GM18508 (cell line): ENCODE data around the gene PRKCE.

Source experiments
- ATAC-seq: cut with Tn5 transposase; IDR thresholded peaks from one replicate; pipeline ENCODE4 v1.9.1; 2021; ENCODE audit warnings: moderate number of reproducible peaks; ENCODE audit not compliant: insufficient read depth, unreplicated experiment

The PRKCE gene

DNA sequence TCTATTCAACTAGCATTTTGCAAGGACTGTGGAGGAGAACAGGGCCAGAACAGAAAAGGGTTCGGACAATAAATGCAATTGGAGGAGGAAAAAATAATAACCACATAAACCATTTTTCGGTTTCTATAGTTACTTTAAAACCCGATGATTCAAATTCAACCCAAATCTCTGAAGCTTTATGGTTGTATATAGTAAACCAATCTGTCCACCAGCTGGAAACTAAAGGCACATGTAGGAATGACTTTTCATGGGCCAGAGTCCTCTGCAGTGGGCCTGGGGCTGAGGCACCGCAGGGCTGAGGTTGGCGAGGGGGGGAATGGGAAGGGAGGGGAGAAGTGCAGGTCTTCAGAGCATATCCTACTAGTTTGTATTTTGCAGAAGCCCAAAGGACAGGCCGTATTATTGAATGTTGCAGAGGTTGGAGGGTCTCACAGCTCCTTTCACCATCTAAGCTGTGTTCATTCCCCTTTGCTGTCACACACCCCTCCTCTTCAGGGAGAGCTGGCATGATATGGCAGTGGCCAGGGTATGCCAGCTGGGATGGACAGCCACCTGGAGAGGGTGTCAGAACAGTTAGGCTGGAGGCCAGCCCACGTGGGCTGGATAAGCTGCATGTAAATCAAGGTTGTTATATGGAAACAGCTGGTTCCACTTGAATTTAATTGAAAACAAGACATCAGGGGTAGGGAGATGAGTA, 267.1 kb downstream of the PRKCE start:
- no peak for ATAC-seq

DNA sequence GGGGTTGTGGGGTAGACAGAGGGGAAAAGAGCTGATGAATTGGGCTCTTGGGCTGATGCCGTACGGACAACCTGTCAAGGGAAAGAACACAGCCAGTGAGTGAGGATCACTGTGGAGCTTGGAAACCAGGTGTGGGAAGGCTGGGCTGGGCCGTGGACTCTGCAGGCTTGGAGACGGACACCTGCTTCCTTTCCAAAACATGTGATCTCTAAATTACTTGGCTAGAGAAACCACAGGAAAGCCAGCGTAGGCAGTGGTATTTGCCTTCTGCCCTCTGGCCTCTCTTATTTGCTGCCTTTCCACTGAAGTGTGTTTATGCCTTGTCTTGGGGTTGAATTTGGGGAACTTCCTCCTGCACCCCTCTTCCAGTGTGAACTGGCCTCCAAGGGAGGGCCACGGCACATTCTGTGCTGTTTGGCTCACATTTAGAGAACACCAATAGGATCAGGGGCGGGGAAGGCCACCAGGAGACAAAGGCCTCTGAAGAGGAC, 267.7 kb downstream of the PRKCE start:
- no peak for ATAC-seq

DNA sequence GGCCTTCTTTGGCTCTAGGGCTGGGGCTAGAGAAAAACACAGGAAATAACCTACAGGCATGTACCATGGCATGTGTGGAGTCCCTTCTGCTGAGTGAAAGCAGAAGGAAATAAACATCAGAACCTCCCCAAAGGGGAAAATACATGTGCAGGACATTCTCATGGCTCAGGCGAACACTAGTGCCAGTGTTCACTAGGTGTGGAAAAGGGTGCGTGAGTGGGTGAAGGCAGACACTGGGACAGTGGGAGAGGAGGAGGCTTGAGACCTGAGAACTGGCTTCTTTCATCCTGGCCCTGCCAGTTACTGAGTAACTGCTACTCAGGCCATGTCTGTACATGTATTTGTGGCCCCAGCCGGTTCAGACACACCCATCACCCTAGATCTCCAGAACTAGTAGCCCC, 268.2 kb downstream of the PRKCE start:
- ATAC-seq = no peak

DNA sequence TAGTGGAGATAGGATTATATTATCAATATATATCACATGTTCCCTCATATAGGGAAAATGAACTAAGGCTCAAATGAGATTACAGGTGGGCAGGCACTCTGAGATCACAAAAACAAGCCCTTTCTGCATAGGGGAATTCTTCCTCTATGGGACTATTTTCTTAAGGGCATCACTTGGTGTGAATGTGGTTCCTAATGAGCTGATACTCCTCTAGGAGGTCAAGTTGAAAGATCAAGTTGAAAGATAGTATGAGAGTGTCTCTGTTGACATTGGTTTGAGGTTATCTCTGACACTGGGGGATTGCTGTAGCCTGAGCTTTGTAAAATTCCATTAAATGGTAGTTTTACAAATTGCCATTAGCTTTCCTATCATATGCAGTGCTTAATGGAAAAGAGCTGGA, 270.4 kb downstream of the PRKCE start:
- ATAC-seq = no peak

DNA sequence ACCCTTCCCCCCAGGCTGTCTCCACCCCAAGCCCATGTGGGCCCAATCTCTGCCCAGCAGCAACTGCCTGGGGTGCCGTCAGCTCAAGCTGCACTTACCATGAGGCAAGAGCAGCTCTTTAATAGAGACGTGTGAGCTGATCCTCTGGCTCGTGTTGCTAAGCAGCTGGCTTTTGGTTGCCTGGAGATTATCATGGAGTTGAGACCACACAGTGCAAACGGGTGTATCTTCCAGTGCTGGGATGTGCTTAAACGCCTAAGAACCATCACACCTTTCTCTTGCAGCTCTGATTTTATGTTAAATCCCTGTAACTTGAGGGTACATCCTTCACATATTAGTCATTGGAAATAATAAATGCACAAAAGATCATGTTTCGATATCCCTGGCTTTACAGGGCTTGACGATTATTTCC, 271.1 kb downstream of the PRKCE start:
- ATAC-seq = no peak

DNA sequence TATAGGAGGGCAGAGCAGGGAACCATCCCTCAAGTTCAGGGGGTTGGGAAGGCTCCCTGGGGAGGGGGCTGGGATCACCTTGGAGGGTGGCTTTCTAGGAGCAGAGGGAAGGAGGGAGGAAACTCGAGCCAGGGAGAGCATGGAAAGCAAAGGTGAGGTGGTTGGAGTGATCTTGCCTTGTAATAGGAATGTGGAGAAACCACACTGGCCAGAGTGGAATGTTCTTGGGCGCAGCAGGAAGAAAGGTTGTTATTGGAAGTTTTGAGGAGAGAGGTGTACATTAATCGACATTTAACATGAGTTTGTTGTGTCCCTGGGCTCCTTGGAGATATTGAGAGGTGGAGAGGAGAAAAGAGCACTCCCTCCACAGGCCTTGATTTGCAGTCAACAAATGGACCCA, 272.2 kb downstream of the PRKCE start:
- ATAC-seq = no peak

DNA sequence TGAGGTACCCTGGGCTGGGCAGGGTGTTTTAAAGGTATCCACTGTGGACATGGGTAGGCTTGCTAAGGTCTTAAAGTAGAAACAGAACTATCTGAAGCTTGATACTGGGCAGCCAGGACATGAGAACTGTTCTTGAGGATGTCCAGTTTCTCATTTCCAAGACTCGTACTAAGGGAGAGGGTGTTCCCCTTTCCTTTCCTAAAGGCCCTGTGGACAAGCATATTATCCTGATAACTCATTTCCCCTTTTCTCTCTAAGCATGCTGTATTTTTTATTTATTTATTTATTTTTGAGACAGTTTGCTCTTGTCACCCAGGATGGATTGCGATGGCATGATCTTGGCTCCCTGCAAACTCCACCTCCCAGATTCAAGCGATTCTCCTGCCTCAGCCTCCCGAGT, 273.6 kb downstream of the PRKCE start:
- ATAC-seq = no peak

DNA sequence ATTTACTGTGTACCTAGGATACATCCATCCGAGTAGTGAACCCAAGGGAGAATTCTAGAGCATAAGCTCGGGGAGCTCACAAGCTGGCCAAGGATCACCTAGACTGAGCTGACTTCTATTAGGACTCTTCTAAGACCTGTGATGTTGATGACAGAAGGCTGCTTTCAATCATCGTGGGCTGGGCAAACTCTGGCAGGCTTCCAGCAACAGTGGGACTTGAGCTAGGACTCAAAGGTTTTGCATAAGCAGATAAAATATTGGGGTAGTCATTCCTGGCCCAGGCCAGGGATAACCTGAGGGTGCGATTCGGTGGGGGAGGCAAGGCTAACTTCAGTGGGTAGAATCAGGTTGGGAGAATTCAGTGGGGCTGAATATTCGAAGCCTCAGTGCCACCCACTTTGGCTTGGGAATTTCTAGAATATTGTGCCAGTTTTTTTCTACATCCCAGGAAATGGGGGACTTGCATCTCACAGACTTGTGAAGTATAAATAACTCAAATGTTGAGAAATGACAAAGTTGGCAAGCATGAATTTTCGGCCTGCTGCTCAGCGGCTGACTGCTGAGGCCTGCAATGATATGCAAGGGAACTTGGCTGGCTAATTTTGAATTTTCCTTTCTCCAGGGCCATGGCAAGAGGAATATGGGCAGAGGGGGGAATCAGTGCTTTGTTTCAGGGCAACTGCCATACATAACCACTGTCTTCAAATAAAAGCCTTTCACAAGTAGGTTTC, 274.3 kb downstream of the PRKCE start:
- no peak for ATAC-seq

DNA sequence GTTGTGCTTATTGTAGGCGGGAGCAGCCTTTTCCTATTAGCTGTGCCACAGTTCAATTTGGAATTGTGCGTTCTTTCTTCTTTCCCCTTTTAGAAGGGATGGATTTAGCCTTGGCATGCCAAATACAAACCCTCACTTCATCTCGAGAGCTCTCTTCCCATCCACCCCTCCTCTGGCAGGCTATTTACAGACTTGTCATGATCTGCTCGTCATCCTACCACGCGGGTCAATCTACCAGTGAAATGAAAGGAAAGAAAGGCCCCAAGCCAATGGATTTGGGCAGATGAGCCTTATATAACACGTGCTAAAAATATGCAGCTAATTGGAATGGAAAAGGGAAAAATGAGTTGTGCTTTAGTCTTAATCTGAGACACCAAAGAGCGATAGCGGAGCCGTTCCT, 277.5 kb downstream of the PRKCE start:
- no peak for ATAC-seq

DNA sequence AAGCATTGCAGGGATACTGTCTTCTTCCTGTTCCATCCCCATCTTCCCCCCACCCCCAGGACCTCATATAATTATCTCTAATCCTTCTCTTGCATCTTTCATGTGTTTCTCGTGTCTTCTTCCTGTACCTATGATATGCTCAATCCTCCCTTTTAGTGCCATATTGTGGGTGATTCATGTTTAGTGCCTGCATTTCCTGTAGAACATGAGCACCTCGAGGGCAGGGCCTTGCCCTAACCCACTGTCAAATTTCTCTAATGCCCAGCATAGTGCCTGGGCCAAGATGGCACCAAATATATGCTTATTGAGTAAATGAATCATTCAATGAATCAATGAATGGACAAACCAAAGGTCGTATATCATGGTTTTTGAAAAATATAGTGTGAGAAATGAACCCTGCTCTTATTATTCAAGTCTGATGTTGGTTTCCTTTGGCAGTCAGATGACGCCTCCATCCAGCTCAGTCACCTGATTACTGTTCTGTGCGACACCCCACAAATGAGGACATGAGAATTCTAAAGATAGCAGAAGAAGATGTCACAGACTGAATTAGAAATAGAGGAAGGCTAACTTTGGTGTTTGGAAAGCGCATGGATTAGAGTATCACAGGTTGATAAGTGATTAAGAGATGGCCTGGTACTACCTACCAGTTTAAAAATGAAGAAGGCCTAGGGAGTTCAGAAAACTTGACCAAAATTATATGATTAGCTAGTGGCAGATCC, 278.4 kb downstream of the PRKCE start:
- no peak for ATAC-seq

DNA sequence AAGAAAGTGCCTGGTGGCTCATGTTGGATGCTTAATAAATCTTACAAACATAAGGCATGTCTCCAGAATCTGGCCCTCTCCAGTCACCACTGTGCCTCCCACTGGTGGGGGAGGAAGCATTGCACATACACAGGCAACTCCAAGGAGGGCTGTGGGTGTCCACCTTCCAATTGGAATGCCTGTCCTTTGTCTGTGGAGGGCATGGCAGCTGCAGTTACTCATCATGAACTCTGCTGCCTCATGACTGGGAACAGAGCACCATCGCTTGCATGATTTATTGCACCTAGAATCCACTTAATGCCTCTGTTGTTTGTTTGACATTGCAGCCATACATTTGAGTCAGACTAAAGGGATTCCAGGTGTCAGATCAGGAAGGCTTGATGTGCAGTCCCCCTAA, 278.9 kb downstream of the PRKCE start:
- ATAC-seq = no peak

DNA sequence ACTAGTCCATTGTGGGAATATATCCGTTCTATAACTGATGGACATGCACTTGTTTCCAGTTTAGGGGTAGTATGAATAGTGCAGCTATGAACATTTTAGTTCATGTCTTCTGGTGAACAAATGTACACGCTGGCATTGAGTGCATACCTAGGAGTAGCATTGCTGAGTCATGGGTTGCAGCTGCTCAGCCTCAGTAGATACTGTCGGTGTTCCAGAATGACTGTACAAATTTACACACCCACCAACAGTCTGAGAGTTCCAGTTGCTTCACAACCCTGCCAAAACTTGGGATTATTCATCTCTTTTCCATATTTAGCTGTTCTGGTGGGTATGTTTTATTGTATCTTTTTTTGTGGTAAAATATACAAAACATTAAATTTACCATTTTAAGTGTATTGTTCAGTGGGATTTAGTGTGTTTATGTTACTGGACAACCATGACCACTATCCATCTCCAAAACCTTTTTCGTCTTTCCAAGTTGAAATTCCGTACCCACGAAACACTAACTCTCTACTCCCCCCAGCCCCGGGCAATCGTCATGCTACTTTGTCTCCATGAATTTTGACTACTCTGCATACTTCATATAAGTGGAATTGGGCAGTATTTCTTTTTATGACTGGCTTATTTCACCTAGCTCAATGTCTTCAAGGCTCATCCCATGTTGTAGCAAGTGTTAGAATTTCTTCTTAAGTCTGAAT, 281.0 kb downstream of the PRKCE start:
- no peak for ATAC-seq

DNA sequence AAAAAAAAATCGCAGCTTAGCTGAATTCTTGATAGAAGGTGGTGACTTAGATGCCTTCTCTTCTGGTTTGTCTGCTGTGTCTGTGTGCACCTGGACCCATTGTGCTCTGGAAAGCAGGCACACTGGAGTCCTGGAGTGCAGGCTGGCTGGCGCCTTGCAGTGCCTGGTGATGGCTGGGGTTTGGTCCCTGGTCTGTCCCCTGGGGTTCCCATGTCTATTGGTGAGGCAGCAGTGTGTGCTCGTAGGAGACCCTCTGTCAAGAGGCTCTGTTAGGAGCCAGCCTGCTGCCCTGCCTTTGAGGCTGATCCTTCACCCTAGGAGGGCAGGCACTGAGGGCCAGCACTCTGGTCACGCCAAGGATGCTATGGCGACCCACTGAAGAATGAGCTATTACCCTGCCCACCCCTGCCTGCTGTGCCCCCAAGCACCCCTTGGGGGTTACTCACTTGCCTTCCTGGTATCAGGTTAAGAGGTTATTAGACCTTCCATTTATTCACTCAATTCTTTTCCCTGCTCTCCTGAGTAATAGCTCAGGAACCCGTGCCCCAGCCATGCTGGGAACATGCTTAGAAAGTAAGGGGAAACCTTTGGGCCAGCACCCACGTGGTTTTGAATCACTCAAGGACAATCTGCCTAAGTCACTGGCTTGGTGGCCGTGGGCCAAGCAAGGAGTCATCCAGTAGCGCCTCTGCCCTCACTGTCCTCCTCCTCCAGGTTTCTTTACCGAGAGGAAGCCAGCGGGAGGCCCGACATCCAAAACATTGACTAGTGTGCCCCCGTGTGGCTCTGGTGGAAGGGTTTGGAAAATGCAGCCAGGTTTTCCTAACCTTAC, 284.5 kb downstream of the PRKCE start:
- no peak for ATAC-seq

DNA sequence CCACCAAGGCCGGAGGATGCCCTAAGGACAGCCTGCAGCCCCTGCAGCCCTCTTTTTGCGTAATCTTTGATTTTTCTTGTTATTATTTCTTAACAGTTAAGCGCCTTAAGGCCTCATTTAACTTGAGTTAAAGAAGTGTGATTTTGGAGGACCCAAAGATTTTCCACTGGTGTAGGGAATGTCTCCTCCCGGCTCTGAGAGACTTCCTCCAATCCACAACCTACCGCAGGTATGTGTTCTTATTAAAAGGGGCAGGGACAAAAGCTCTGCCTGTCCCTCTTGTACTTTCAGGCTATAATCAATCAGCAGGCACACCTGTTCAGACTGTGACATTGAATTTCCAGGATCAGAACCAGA, 285.1 kb downstream of the PRKCE start:
- ATAC-seq = no peak

DNA sequence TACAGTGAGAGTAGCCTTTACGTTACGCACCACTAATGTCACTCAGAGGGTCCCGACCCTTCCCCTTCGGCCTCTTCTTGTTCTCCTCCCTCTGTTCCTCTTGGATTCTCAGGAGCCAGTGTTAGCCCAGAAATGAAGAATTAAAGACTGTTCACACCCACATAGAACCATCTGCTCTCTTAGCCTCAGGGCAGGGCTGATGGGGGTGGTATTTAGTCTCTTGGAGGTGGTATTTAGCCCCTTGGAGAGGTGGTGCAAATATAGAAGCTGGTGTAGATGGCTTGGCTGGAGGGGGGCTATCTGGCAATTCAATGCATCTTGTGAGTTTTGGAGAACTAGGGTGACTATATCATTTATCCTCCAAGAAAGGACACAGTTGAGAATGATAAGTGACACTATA, 286.5 kb downstream of the PRKCE start:
- no peak for ATAC-seq

DNA sequence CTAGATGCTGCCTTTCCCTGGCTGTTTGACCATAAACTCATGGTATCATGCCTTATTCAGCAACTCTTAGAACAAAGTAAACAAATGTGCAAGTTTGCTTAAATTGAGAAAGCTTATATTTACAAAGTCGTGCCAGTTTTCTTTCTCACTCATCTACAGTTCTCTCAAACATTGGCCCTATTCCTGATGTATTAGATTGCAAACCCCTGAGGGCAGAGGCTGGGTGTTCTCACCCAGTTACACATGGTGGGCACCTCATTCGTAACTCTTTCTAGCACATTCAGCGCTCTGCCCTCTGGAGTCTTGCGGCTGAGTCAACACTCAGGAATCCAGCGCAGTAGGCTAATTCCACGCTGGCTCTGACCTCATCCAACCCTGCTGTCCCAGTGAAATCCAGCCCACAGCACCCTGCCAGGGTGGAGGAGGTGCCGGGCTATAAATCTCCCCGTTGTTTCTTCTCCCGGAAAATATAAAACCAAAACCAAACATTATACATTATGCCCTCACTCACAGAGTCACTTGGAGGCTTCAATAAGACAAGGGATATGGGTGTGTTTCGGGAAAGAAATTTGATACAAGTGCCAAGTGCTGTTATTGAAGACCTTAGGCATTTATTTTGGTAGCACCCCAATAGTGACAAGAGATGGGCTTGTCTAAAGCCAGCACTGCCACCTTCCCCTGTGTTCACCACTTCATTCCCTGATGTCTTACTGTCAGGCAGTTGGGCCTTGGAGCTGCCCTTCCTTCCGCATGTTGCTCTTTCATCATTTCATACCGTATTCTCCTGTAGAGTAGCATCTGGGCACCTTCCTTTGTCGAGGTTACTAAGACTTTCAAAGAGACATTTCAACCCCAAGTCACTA, 287.4 kb downstream of the PRKCE start:
- ATAC-seq = no peak

DNA sequence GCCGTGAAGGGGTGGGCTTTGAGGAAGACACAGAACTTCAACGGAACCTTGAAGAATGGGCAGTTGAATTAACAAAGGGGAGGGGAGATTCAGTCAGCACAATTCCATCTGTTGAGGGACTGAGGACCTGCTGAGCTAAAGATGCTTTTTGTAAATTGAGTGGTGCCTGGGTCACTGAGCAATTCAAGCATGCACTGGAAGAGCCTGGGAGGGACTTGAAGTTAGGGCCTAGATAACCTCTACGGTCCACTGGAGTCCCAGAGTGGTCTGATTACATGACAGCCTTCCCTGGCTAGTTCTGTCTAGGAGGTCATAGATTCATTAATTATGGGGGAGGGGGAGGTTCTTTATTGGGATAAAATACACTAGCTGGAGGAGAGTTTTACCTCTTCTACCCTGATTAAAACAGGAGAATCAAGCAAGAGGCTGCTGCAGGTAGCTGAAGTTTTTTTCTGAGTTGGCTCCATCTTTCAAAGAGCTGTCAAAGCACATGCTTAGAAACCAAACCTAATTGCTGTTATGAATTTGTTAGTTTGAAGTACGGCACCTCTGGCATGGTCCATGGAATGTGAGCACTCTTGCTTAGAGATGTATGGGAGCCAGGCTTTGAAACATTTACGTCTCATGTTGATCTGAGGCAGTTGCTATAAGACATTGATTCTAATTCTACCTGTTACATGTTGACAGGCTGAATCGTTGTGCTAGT, 290.2 kb downstream of the PRKCE start:
- ATAC-seq = no peak

DNA sequence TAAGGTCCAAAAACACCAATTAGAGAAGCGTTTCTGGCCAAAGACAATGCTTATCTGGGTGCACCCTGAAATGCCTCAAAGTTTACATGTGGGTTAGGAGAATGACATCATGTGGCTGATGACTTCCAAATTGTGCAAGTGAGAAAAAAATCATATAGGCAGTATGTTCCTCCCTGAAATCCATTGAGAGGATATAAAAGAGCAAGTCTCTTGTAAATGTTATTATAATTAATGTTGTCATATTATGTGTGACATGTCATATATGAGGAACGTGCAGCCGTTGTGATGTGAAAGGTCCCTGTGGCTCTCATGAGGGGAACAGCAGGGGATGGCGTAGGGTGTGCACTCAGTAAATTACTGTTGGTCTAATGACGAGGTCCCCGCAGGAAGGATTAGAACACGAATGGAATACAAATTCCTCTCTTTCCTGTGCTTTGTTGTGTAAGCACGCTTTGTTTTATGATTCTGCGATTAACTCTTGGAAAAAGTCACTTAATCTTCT, 290.8 kb downstream of the PRKCE start:
- ATAC-seq = no peak
